ENCODE data around the gene WDR7. TPM values are rescaled to one million over a fixed set of nuclear protein-coding genes. Genes with fewer than 3 reads are reported as not detected.

WDR7 gene
- polyA plus RNA-seq, 2 of the 4 experiments (the other 2 are of a cell fraction), result 4.2 to 7.0 TPM

- H3K27ac ChIP-seq, result no peak overlapping the region
- FAIRE-seq, result no peak
- no peak for DNase-seq (ENCODE audit: low read depth in 1 of 2, low spot score in 1 of 2)
- CTCF ChIA-PET, result interaction anchor here (1.6 to 2.0 kb wide), 2 partner anchors 9 to 734 kb away, joined by 3 to 6 read pairs; no protein-coding TSS in a partner anchor
- no peaks in the 10 kb centered on the region for H3K9me3 ChIP-seq
- no peak overlapping the region for H3K4me3 ChIP-seq
- POLR2A ChIA-PET, result no interaction called here
- H3K4me1 ChIP-seq, result peaks cover 14% of the 10 kb centered on the region; the same call in 1 of the 3 replicates
- 90% methylated on average over 2 of the region's 2 CpGs for WGBS (ENCODE audit: missing lambda C conversion rate)
- no peak overlapping the region for H3K4me2 ChIP-seq
- TF ChIP-seq SREBF2 (IDR thresholded peaks at IDR 0.05) (no peak), ZFP36 (IDR thresholded peaks at IDR 0.05; ENCODE audit: borderline replicate concordance, partially characterized antibody) (no peak), JUN (IDR thresholded peaks at IDR 0.05) (no peak), SMC3 (IDR thresholded peaks at IDR 0.05) (no peak), POLR2A (IDR thresholded peaks at IDR 0.05; ENCODE audit: low read length) (no peak), MYC (IDR thresholded peaks at IDR 0.05; ENCODE audit: borderline replicate concordance, low read length) (no peak), ZSCAN20 (CRISPR knock-in tag; IDR thresholded peaks at IDR 0.05) (no peak), NFE2L2 (conservative IDR thresholded peaks at IDR 0.05; ENCODE audit: low read length) (no peak), RAD21 (conservative IDR thresholded peaks at IDR 0.05 in 1 of 2, IDR thresholded peaks at IDR 0.05 in 1 of 2) (no peak), E2F6 (IDR thresholded peaks at IDR 0.05; ENCODE audit: borderline replicate concordance, low read depth) (no peak), CTCF (IDR thresholded peaks at IDR 0.05) (no peak)
- no peak for ATAC-seq
Observed at GRCh38 chr18:56711708-56712445, 60.7 kb downstream of the WDR7 start.

- Histone ChIP-seq H3K4me1 (peaks cover 14% of the 10 kb centered on the region; the same call in 1 of the 3 replicates), H3K27ac (no peak overlapping the region), H3K9me3 (no peaks in the 10 kb centered on the region), H3K4me2 (no peak overlapping the region), H3K4me3 (no peak overlapping the region)
- no peak for ATAC-seq
- CTCF ChIA-PET, result interaction anchor here (1.6 to 2.0 kb wide), 2 partner anchors 10 to 733 kb away, joined by 3 to 6 read pairs; no protein-coding TSS in a partner anchor
- FAIRE-seq, result no peak
- no peak for TF ChIP-seq CHD2 (IDR thresholded peaks at IDR 0.05; ENCODE audit: low read length, partially characterized antibody)
- no peak for TF ChIP-seq HES2 (IDR thresholded peaks at IDR 0.05)
- TF ChIP-seq JUNB (IDR thresholded peaks at IDR 0.05), result no peak
- TF ChIP-seq USF2 (IDR thresholded peaks at IDR 0.05), result no peak
- no peak for TF ChIP-seq RAD21 (conservative IDR thresholded peaks at IDR 0.05 in 1 of 2, IDR thresholded peaks at IDR 0.05 in 1 of 2)
- TF ChIP-seq ELK1 (IDR thresholded peaks at IDR 0.05; ENCODE audit: low read depth, low read length), result no peak
- no peak for TF ChIP-seq CHD4 (IDR thresholded peaks at IDR 0.05; ENCODE audit: borderline replicate concordance)
- TF ChIP-seq RNF2 (IDR thresholded peaks at IDR 0.05; ENCODE audit: borderline replicate concordance, low read depth), result no peak
- no peak for TF ChIP-seq FOSL2 (IDR thresholded peaks at IDR 0.05)
- TF ChIP-seq FOSL2 (CRISPR knock-in tag; IDR thresholded peaks at IDR 0.05), result no peak
- TF ChIP-seq NR3C1 (IDR thresholded peaks at IDR 0.05), result no peak
- TF ChIP-seq CTCF (IDR thresholded peaks at IDR 0.05), result no peak
- no peak for TF ChIP-seq NPAS2 (CRISPR knock-in tag; IDR thresholded peaks at IDR 0.05; ENCODE audit: borderline replicate concordance)
- no peak for TF ChIP-seq JUN (IDR thresholded peaks at IDR 0.05)
- no peak for TF ChIP-seq CBX2 (IDR thresholded peaks at IDR 0.05; ENCODE audit: borderline replicate concordance, low read depth)
- no peak for TF ChIP-seq ATOH8 (CRISPR knock-in tag; IDR thresholded peaks at IDR 0.05; ENCODE audit: low read depth)
- TF ChIP-seq FOXS1 (CRISPR knock-in tag; IDR thresholded peaks at IDR 0.05), result no peak
- no peak for TF ChIP-seq ZFP36 (IDR thresholded peaks at IDR 0.05; ENCODE audit: borderline replicate concordance, partially characterized antibody)
- no peak for TF ChIP-seq EHF (CRISPR knock-in tag; IDR thresholded peaks at IDR 0.05)
- no peak for TF ChIP-seq HEYL (CRISPR knock-in tag; IDR thresholded peaks at IDR 0.05)
- no peak for TF ChIP-seq HOXA7 (CRISPR knock-in tag; IDR thresholded peaks at IDR 0.05)
- POLR2A ChIA-PET, result no interaction called here
- 91% methylated on average over 3 of the region's 3 CpGs for WGBS (ENCODE audit: missing lambda C conversion rate)
- DNase-seq (ENCODE audit: low read depth in 1 of 2, low spot score in 1 of 2), result no peak
Observed at GRCh38 chr18:56712761-56713160, 61.6 kb downstream of the WDR7 start.

All from A549 (cell line).